HL-60 (cell line): Measurements from ENCODE around the gene PRSS50.

ENCODE experiments used
- DNase-seq, 2 experiments: peaks; one replicate each; pipeline ENCODE4 v3.0.0-alpha.2; 2010 to 2020; ENCODE audit warnings: low read depth in 1 of 2, low spot score in 1 of 2
- H3K27ac ChIP-seq: fragments of 250-450 bp; sonication (Bioruptor Pico); replicated peaks from 2 replicates; pipeline ENCODE4 v1.5.1; 2020; ENCODE audit warnings: mild to moderate bottlenecking, moderate library complexity
- H3K27me3 ChIP-seq: fragments of 250-450 bp; sonication (Bioruptor Pico); 2 replicates; pipeline ENCODE4 v1.5.1; 2021; ENCODE audit warnings: mild to moderate bottlenecking, moderate library complexity; ENCODE audit not compliant: insufficient read depth, poor library complexity, severe bottlenecking
- H3K4me3 ChIP-seq: replicated peaks from 2 replicates; pipeline ENCODE4 v1.5.1; 2011; ENCODE audit warnings: mild to moderate bottlenecking, control low read depth, low read length; ENCODE audit not compliant: insufficient read depth
- GABPA ChIP-seq: IDR thresholded peaks from 2 replicates; pipeline ENCODE4 v1.6.1; 2012; ENCODE audit warnings: low read depth
- POLR2AphosphoS5 ChIP-seq: IDR thresholded peaks from 2 replicates; pipeline ENCODE4 v1.6.1; 2012; ENCODE audit warnings: low read depth
- SPI1 ChIP-seq: IDR thresholded peaks from 2 replicates; pipeline ENCODE4 v1.6.1; 2012; ENCODE audit warnings: low read depth, mild to moderate bottlenecking, borderline replicate concordance
- TF ChIP-seq, protein P1 (sequence below): IDR thresholded peaks from 2 replicates; pipeline ENCODE4 v1.6.1; 2012; ENCODE audit warnings: low read depth; ENCODE audit not compliant: insufficient replicate concordance
- TF ChIP-seq, protein P2 (sequence below): IDR thresholded peaks from one replicate; pipeline ENCODE4 v1.5.1; 2011; ENCODE audit warnings: low read length, control low read depth, inconsistent platforms; ENCODE audit not compliant: insufficient read depth

PRSS50 gene

DNA sequence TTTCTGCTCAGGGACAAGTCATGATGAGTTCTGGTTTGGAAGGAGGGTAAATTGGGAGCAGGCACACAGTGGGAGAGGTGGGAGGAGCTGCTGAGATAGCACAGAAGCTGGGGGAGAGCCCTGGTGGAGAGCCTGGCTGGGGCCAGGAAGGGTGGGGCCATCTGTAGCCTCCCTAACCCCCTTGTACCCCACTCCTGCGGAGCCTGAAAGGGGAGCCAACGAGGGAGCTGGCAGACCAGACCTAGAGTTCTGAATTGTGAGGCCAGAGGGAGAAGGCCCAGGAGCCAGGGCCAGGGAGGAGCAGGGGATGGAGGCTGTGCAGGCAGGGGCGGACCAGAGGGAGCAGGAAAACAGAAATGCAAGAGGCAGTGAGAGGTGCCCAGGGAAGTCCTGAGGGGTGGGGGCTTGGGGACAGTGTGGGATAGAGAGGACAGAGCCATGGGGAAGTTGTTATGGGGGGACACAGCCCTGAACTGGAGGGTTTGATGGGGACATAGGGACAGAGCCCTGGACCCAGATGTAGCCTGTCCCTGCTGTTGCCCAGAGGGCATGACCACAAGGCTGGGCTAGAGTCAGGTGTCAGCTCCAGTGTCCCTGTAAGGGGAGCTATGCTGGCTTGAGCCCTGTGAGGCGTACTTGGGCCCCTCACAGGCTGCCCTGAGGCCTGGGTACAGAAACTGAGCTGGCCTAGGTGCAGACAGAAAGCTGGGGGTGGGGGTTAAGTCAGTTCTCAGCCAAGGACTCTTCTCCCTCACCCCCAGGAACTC lies 15.2 kb downstream of the PRSS50 start:
- TF ChIP-seq POLR2AphosphoS5 (no peak), GABPA (no peak), SPI1 (no peak)
- TF ChIP-seq, protein P1, sequence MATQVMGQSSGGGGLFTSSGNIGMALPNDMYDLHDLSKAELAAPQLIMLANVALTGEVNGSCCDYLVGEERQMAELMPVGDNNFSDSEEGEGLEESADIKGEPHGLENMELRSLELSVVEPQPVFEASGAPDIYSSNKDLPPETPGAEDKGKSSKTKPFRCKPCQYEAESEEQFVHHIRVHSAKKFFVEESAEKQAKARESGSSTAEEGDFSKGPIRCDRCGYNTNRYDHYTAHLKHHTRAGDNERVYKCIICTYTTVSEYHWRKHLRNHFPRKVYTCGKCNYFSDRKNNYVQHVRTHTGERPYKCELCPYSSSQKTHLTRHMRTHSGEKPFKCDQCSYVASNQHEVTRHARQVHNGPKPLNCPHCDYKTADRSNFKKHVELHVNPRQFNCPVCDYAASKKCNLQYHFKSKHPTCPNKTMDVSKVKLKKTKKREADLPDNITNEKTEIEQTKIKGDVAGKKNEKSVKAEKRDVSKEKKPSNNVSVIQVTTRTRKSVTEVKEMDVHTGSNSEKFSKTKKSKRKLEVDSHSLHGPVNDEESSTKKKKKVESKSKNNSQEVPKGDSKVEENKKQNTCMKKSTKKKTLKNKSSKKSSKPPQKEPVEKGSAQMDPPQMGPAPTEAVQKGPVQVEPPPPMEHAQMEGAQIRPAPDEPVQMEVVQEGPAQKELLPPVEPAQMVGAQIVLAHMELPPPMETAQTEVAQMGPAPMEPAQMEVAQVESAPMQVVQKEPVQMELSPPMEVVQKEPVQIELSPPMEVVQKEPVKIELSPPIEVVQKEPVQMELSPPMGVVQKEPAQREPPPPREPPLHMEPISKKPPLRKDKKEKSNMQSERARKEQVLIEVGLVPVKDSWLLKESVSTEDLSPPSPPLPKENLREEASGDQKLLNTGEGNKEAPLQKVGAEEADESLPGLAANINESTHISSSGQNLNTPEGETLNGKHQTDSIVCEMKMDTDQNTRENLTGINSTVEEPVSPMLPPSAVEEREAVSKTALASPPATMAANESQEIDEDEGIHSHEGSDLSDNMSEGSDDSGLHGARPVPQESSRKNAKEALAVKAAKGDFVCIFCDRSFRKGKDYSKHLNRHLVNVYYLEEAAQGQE: no peak
- TF ChIP-seq, protein P2, sequence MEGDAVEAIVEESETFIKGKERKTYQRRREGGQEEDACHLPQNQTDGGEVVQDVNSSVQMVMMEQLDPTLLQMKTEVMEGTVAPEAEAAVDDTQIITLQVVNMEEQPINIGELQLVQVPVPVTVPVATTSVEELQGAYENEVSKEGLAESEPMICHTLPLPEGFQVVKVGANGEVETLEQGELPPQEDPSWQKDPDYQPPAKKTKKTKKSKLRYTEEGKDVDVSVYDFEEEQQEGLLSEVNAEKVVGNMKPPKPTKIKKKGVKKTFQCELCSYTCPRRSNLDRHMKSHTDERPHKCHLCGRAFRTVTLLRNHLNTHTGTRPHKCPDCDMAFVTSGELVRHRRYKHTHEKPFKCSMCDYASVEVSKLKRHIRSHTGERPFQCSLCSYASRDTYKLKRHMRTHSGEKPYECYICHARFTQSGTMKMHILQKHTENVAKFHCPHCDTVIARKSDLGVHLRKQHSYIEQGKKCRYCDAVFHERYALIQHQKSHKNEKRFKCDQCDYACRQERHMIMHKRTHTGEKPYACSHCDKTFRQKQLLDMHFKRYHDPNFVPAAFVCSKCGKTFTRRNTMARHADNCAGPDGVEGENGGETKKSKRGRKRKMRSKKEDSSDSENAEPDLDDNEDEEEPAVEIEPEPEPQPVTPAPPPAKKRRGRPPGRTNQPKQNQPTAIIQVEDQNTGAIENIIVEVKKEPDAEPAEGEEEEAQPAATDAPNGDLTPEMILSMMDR: no peak
- DNase-seq: no peak
- Histone ChIP-seq H3K4me3 (no peak overlapping the region), H3K27me3 (peaks cover 14% of the 10 kb centered on the region), H3K27ac (no peak overlapping the region)

DNA sequence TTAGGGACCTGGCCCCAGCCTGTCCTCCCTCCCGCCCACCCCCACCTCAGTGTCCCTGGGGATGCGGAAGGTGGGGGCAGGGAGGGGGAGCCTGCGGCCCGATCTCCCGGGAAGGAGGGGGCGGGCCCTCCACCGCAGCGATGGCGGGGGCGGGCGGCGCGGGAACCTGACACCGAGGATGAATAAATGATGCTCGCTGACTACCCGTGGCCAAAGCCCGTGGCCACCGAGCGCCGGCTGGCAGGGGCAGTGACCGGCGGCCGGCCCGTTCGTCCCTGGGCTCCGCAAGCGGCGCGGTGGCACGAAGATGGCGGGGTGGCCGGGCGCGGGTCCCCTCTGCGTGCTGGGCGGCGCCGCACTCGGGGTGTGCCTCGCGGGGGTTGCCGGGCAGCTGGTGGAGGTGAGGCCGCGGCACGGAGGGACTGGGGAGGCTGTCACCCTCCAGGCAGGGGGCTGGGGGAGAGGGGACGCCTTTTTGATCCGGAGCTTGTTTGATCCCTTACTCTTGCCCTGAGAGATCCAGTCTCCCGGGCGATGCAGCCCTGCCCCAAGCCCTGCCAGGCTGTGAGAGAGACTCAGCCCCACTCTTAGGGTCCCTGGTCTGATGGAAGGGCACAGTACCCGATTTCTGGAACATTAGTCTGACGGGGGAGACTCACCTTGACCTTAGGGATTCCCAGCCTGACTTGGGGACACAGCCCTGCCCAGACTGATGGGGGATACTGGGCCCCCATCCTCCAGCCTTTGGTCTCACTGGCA lies 16.3 kb downstream of the PRSS50 start, which contains the start of gene TMIE:
Gene TMIE (plus strand): TSS at position 212 of the 759 bp plus-strand sequence. CDS start 96 bp downstream, at position 308.
- TF ChIP-seq GABPA (no peak), SPI1 (no peak), POLR2AphosphoS5 (no peak)
- TF ChIP-seq, protein P1: no peak
- TF ChIP-seq, protein P2: no peak
- DNase-seq: no peak
- H3K4me3 ChIP-seq: no peak within 1 kb of the TSS
- H3K27ac ChIP-seq: no peak within 1 kb of the TSS
- peaks cover 14% of the 10 kb centered on the region for H3K27me3 ChIP-seq

DNA sequence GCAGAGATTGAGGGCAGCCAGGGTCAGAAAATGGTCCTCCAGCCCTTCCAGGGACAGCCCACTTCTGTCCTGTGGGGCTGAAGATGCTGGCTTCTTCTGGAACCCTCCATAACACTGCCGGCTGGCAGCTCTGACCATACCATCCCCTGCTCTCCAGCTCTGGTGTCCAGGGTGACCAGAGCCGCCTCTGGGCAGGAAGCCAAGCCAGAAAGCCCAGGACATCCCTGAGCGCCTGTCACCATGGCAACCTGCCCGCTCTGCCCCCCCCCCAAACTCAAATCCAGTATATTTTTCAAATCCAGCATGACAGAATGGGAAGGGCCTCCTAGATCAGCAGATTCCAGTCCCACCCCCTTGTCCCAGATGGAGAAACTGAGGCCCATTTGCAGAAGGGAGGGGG lies 16.9 kb downstream of the PRSS50 start:
- TF ChIP-seq, protein P1: no peak
- TF ChIP-seq POLR2AphosphoS5 (no peak), GABPA (no peak), SPI1 (no peak)
- TF ChIP-seq, protein P2: no peak
- no peak for DNase-seq
- H3K27me3 ChIP-seq: peaks cover 14% of the 10 kb centered on the region
- no peak overlapping the region for H3K27ac ChIP-seq
- no peak overlapping the region for H3K4me3 ChIP-seq
